Ecto neural progenitor cell (in vitro differentiated cells): ENCODE results near the gene CKM.

ENCODE experiments used
- DNase-seq: peaks from one replicate; pipeline ENCODE4 v3.0.0-alpha.2; 2018; ENCODE audit warnings: low spot score

The CKM gene

GRCh38 chr19:45322744-45323281, at the start of gene CKM:
Gene CKM (minus strand): TSS chr19:45322875. CDS start chr19:45319713, 3,162 bp downstream.
- DNase-seq = no peak

GRCh38 chr19:45370410-45371204, 47.9 kb upstream of the CKM start, which contains the start of gene ERCC2:
Gene ERCC2 (minus strand): TSS chr19:45370573. CDS start chr19:45370540, 33 bp downstream.
- peak; percentile 100 for DNase-seq

- no peak for DNase-seq
Measured at GRCh38 chr19:45368737-45369340, 46.2 kb upstream of the CKM start.

- DNase-seq = no peak
Measured at GRCh38 chr19:45368127-45368526, 45.5 kb upstream of the CKM start.

GRCh38 chr19:45364696-45365095, 42.0 kb upstream of the CKM start:
- DNase-seq = no peak

GRCh38 chr19:45363861-45364459, 41.3 kb upstream of the CKM start:
- DNase-seq = no peak

- DNase-seq = no peak
Measured at GRCh38 chr19:45362291-45362690, 39.6 kb upstream of the CKM start.

- DNase-seq = no peak
Measured at GRCh38 chr19:45361608-45362007, 38.9 kb upstream of the CKM start.

- DNase-seq = no peak
Measured at GRCh38 chr19:45358213-45358792, 35.6 kb upstream of the CKM start.

GRCh38 chr19:45357445-45357783, 34.7 kb upstream of the CKM start:
- no peak for DNase-seq

GRCh38 chr19:45356760-45357444, 34.2 kb upstream of the CKM start:
- no peak for DNase-seq

GRCh38 chr19:45355910-45356309, 33.2 kb upstream of the CKM start:
- no peak for DNase-seq

- no peak for DNase-seq
Measured at GRCh38 chr19:45355402-45355801, 32.7 kb upstream of the CKM start.

GRCh38 chr19:45354241-45354842, 31.7 kb upstream of the CKM start:
- DNase-seq = no peak

GRCh38 chr19:45352914-45353796, 30.5 kb upstream of the CKM start:
- no peak for DNase-seq

- DNase-seq = no peak
Measured at GRCh38 chr19:45352471-45352870, 29.8 kb upstream of the CKM start.

- DNase-seq = no peak
Measured at GRCh38 chr19:45352062-45352461, 29.4 kb upstream of the CKM start.

- DNase-seq = no peak
Measured at GRCh38 chr19:45351401-45351952, 28.8 kb upstream of the CKM start.

GRCh38 chr19:45350477-45351058, 27.9 kb upstream of the CKM start:
- no peak for DNase-seq

GRCh38 chr19:45349430-45349941, 26.8 kb upstream of the CKM start:
- no peak for DNase-seq
